ENCODE data around the gene ATP12A.
A peak's percentile ranks its signal among the peaks of the same experiment; 100 is the strongest.

Gene ATP12A

GRCh38 chr13:24688111-24688510 lies 7.9 kb downstream of the ATP12A start:
- H3K27me3 ChIP-seq (replicated peaks; ENCODE audit: control insufficient read depth, insufficient read depth, low read length) = 0 out of 2 replicates have a peak, but pooled peaks cover 1% of the 10 kb centered on the region
- H3K4me3 ChIP-seq (replicated peaks; ENCODE audit: low read depth, low read length) = no peak overlapping the region
- TF ChIP-seq, protein P1, sequence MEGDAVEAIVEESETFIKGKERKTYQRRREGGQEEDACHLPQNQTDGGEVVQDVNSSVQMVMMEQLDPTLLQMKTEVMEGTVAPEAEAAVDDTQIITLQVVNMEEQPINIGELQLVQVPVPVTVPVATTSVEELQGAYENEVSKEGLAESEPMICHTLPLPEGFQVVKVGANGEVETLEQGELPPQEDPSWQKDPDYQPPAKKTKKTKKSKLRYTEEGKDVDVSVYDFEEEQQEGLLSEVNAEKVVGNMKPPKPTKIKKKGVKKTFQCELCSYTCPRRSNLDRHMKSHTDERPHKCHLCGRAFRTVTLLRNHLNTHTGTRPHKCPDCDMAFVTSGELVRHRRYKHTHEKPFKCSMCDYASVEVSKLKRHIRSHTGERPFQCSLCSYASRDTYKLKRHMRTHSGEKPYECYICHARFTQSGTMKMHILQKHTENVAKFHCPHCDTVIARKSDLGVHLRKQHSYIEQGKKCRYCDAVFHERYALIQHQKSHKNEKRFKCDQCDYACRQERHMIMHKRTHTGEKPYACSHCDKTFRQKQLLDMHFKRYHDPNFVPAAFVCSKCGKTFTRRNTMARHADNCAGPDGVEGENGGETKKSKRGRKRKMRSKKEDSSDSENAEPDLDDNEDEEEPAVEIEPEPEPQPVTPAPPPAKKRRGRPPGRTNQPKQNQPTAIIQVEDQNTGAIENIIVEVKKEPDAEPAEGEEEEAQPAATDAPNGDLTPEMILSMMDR (IDR thresholded peaks at IDR 0.05; ENCODE audit: insufficient read depth, low read length, poor library complexity, severe bottlenecking) = no peak
- no peak for DNase-seq (ENCODE audit: extremely low read depth, insufficient read length)
- no peaks in the 10 kb centered on the region for H3K36me3 ChIP-seq (ENCODE audit: control insufficient read depth, insufficient read depth, low read length)

DNA sequence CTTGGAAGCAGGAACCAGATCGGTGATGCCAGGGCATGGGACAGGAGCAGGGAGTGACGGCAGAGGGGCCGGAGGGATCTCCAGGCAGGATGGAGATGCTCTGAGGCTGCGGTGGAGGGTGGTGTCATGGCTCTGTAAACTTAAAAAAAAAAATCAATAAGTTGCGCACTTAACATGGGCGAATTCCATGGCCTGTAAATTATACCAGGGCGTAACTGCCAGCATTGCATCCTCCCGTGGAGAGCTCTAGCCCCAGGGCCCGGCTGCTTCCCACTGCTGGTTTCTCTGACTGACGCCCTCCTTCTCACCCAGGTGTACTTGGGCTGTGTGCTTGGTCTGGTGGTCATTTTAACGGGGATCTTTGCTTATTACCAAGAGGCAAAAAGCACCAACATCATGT lies 8.7 kb downstream of the ATP12A start:
- Histone ChIP-seq H3K36me3 (ENCODE audit: control insufficient read depth, insufficient read depth, low read length) (no peaks in the 10 kb centered on the region), H3K4me3 (replicated peaks; ENCODE audit: low read depth, low read length) (no peak overlapping the region), H3K27me3 (replicated peaks; ENCODE audit: control insufficient read depth, insufficient read depth, low read length) (0 out of 2 replicates have a peak, but pooled peaks cover 1% of the 10 kb centered on the region)
- no peak for DNase-seq (ENCODE audit: extremely low read depth, insufficient read length)
- TF ChIP-seq, protein P1 (IDR thresholded peaks at IDR 0.05; ENCODE audit: insufficient read depth, low read length, poor library complexity, severe bottlenecking) = no peak

DNA sequence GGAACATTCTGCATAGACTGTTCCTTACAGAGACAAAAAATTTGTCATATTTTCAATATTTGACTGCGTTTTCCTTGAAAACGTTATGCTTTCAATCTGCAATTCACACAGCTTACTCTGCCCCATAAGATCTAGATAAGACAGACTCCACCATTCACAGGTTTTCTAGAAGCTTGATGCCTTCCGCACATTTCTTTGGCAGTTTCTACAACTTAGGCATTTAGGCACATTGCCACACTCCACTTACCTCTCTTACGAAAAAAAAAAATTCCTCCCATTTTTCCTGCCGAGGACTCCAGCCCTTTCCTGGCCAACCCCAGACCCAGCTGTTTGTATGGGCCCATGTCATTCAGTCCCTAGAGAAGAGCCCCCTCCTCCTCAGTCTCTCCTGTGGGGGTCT lies 11.2 kb downstream of the ATP12A start:
- H3K4me3 ChIP-seq (replicated peaks; ENCODE audit: low read depth, low read length) = no peak overlapping the region
- TF ChIP-seq, protein P1 (IDR thresholded peaks at IDR 0.05; ENCODE audit: insufficient read depth, low read length, poor library complexity, severe bottlenecking) = no peak
- DNase-seq (ENCODE audit: extremely low read depth, insufficient read length) = no peak
- 0 out of 2 replicates have a peak, but pooled peaks cover 1% of the 10 kb centered on the region for H3K27me3 ChIP-seq (replicated peaks; ENCODE audit: control insufficient read depth, insufficient read depth, low read length)
- H3K36me3 ChIP-seq (ENCODE audit: control insufficient read depth, insufficient read depth, low read length) = no peaks in the 10 kb centered on the region

DNA sequence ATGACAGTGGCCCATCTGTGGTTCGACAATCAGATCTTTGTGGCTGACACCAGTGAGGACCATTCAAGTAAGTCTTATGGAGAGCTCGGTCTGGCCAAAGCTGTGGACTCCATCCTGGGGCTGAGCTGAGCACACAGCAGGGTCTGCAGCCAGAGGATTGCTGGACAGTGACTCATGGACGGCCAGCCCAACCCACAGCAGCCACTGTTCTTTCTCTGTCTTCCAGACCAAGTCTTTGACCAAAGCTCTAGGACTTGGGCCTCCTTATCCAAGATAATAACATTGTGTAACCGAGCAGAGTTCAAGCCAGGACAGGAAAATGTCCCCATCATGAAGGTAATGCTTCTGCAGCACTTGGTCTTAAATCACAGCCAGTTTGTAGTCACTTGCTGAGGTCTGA lies 12.4 kb downstream of the ATP12A start:
- Histone ChIP-seq H3K4me3 (replicated peaks; ENCODE audit: low read depth, low read length) (no peak overlapping the region), H3K36me3 (ENCODE audit: control insufficient read depth, insufficient read depth, low read length) (no peaks in the 10 kb centered on the region), H3K27me3 (replicated peaks; ENCODE audit: control insufficient read depth, insufficient read depth, low read length) (0 out of 2 replicates have a peak, but pooled peaks cover 1% of the 10 kb centered on the region)
- DNase-seq (ENCODE audit: extremely low read depth, insufficient read length) = no peak
- TF ChIP-seq, protein P1 (IDR thresholded peaks at IDR 0.05; ENCODE audit: insufficient read depth, low read length, poor library complexity, severe bottlenecking) = no peak

DNA sequence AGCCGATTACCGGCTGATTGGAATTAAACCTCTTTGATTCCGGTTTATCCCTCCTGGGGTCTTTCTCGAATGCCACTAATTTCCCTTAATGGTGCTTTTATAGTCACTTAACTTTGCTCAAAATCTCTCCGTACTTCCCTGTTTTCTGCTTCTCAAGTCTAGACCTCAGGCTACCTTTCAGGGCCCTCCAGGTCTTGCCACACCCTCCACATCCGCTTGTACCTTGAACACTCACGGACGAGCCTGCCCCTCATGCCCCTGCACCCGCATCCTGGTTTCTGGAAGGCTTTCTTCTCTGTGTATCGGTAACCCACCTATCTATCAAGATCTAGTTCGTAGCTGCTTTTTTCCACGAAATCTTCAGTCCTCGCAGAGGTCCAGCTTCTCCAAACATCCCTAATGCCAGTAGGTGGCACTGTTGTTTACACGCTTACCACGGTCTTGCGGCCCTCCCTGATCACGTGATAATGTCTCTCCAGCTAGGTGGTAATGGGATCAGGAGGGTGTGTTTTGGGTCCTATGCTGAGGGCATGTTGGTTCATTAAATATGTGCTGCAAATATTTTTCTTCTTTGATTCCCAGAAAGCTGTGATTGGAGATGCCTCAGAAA lies 13.8 kb downstream of the ATP12A start:
- DNase-seq (ENCODE audit: extremely low read depth, insufficient read length) = no peak
- H3K4me3 ChIP-seq (replicated peaks; ENCODE audit: low read depth, low read length) = no peak overlapping the region
- no peaks in the 10 kb centered on the region for H3K36me3 ChIP-seq (ENCODE audit: control insufficient read depth, insufficient read depth, low read length)
- H3K27me3 ChIP-seq (replicated peaks; ENCODE audit: control insufficient read depth, insufficient read depth, low read length) = 0 out of 2 replicates have a peak, but pooled peaks cover 1% of the 10 kb centered on the region
- TF ChIP-seq, protein P1 (IDR thresholded peaks at IDR 0.05; ENCODE audit: insufficient read depth, low read length, poor library complexity, severe bottlenecking) = peak; percentile 74
